ENCODE results near the gene ST6GALNAC6. TPM values are rescaled to one million over a fixed set of nuclear protein-coding genes. Genes with fewer than 3 reads are reported as not detected.
"Not testable (repeated sequence)": the region's sequence is repeated elsewhere in the genome, so short reads cannot be mapped to it uniquely, and the experiment has no call there.

ST6GALNAC6 gene
- total and polyA plus RNA-seq, 10 of the 15 experiments (the other 5 are each of a cell fraction or from before 2014, with no cell fraction given): 0.40 to 27.0 (median 16.8) TPM

GRCh38 chr9:127845619-127846018, 53.8 kb downstream of the ST6GALNAC6 start:
- H3K9ac ChIP-seq (ENCODE audit: control insufficient read depth, insufficient read depth, low read length); in situ Hi-C loops (cut with MboI); intact Hi-C loops (cut with micrococcal nuclease; ENCODE audit: unreplicated experiment); H3K27me3 ChIP-seq (replicated peaks in 1 of 2; ENCODE audit: control insufficient read depth in 2 of 2, insufficient read depth in 2 of 2, low read length in 1 of 2); H3K4me3 ChIP-seq; H4K20me1 ChIP-seq (ENCODE audit: control insufficient read depth, insufficient read depth); SMC1A ChIA-PET (ENCODE audit: uncharacterized antibody, unreplicated experiment); ATAC-seq; H3K4me2 ChIP-seq (ENCODE audit: control insufficient read depth, insufficient read depth); H3K36me3 ChIP-seq (ENCODE audit: control insufficient read depth in 2 of 2, insufficient read depth in 2 of 2, low read length in 1 of 2); H3K79me2 ChIP-seq (ENCODE audit: control insufficient read depth, insufficient read depth, low read length); H3K4me1 ChIP-seq (ENCODE audit: control insufficient read depth, insufficient read depth, low read length); BruUV-seq (replicated peaks); DNase-seq (ENCODE audit: low read depth, low spot score); H2AFZ ChIP-seq (ENCODE audit: control insufficient read depth, low read depth, low read length); FAIRE-seq; H3K27ac ChIP-seq (ENCODE audit: control insufficient read depth, insufficient read depth); H3K9me3 ChIP-seq (replicated peaks; ENCODE audit: control insufficient read depth, insufficient read depth, low read length): not testable (repeated sequence)
- POLR2A ChIA-PET: interaction anchor here (0.5 to 0.6 kb wide), 2 partner anchors 101 to 697 kb away, joined by 3 read pairs; no protein-coding TSS in a partner anchor
- RAD21 ChIA-PET (ENCODE audit: unreplicated experiment): interaction anchor here (0.6 to 1.2 kb wide), 2 partner anchors 110 to 886 kb away, joined by 3 to 5 read pairs; partner anchors contain the start of gene TOR2A
- 68% methylated on average over 4 of the region's 4 CpGs for WGBS (ENCODE audit: insufficient coverage, insufficient replicate concordance, low lambda C conversion rate, missing lambda C conversion rate)
- CTCF ChIA-PET: interaction anchor here (0.7 to 1.1 kb wide), 2 partner anchors 15 to 24 kb away, joined by 3 to 4 read pairs; no protein-coding TSS in a partner anchor

DNA sequence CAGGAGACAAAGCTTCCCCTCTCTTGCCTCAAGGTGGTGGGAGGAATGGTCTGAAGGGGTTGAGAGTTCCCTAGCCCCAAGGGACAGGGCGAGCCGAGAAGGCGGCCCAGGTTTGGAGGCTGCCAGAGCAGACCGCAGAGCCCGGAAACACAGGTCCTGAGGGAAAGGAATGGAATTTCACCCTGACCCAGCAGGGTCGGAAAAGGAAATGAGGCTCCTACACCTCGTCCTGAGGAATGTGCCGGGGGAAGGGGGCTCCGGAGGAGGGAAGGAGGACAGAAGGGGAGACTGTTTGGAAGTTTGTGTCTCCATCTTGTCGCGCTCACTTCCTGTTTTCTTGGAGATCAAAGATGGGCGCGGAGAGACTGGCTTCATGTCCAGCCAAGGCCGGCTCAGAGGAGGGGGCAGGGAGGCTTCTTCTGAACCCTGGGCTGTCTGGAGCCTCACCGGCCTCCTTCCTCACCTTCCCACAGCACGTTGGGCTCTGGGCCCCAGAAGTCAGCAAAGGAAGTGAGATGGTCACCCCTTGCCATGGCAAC, 54.5 kb downstream of the ST6GALNAC6 start:
- Histone ChIP-seq H3K27ac (ENCODE audit: control insufficient read depth, insufficient read depth) (no peak overlapping the region), H3K9ac (ENCODE audit: control insufficient read depth, insufficient read depth, low read length) (no peak overlapping the region), H3K4me3 (no peak overlapping the region), H3K4me1 (ENCODE audit: control insufficient read depth, insufficient read depth, low read length) (no peaks in the 10 kb centered on the region), H3K27me3 (replicated peaks in 1 of 2; ENCODE audit: control insufficient read depth in 2 of 2, insufficient read depth in 2 of 2, low read length in 1 of 2) (no peaks in the 10 kb centered on the region), H4K20me1 (ENCODE audit: control insufficient read depth, insufficient read depth) (no peaks in the 10 kb centered on the region), H3K36me3 (ENCODE audit: control insufficient read depth in 2 of 2, insufficient read depth in 2 of 2, low read length in 1 of 2) (no peaks in the 10 kb centered on the region), H3K79me2 (ENCODE audit: control insufficient read depth, insufficient read depth, low read length) (no peaks in the 10 kb centered on the region), H3K9me3 (replicated peaks; ENCODE audit: control insufficient read depth, insufficient read depth, low read length) (peaks cover 3% of the 10 kb centered on the region; the same call in 2 of the 3 replicates), H2AFZ (ENCODE audit: control insufficient read depth, low read depth, low read length) (no peak overlapping the region), H3K4me2 (ENCODE audit: control insufficient read depth, insufficient read depth) (no peak overlapping the region)
- intact Hi-C loops (cut with micrococcal nuclease; ENCODE audit: unreplicated experiment) (no loop called here), in situ Hi-C loops (cut with MboI) (no loop called here)
- DNase-seq (ENCODE audit: low read depth, low spot score): no peak
- no peak for ATAC-seq
- ChIA-PET SMC1A (ENCODE audit: uncharacterized antibody, unreplicated experiment) (no interaction called here), POLR2A (interaction anchor here (0.5 kb wide), 1 partner anchor 189 kb away, joined by 3 read pairs; no protein-coding TSS in a partner anchor), RAD21 (ENCODE audit: unreplicated experiment) (interaction anchor here (1.2 kb wide), 1 partner anchor 110 kb away, joined by 3 read pairs; the partner anchor contains the start of gene TOR2A), CTCF (interaction anchor here (1.1 kb wide), 1 partner anchor 25 kb away, joined by 4 read pairs; no protein-coding TSS in a partner anchor)
- FAIRE-seq: no peak
- no TSS peak for BruUV-seq (replicated peaks)
- 79% methylated on average over 16 of the region's 16 CpGs for WGBS (ENCODE audit: insufficient coverage, insufficient replicate concordance, low lambda C conversion rate, missing lambda C conversion rate)
- TF ChIP-seq ATF3 (IDR thresholded peaks at IDR 0.05; ENCODE audit: borderline replicate concordance, extremely low read depth, low read depth, low read length) (no peak), JUND (IDR thresholded peaks at IDR 0.05; ENCODE audit: low read depth, low read length) (no peak), ZNF207 (IDR thresholded peaks at IDR 0.05; ENCODE audit: borderline replicate concordance) (no peak), POLR2AphosphoS5 (IDR thresholded peaks at IDR 0.05; ENCODE audit: low read length) (no peak), STAT1 (conservative IDR thresholded peaks at IDR 0.05) (no peak), NRF1 (conservative IDR thresholded peaks at IDR 0.05; ENCODE audit: low read depth, low read length) (no peak), EED (IDR thresholded peaks at IDR 0.05; ENCODE audit: low read depth) (no peak), ZBED1 (IDR thresholded peaks at IDR 0.05; ENCODE audit: borderline replicate concordance) (no peak), TBL1XR1 (IDR thresholded peaks at IDR 0.05; ENCODE audit: low read depth, low read length) (no peak), SP1 (IDR thresholded peaks at IDR 0.05; ENCODE audit: low read depth, low read length) (no peak), RFX5 (IDR thresholded peaks at IDR 0.05; ENCODE audit: low read depth, low read length) (no peak), TAF1 (IDR thresholded peaks at IDR 0.05; ENCODE audit: borderline replicate concordance, low read depth, low read length) (no peak), SREBF1 (IDR thresholded peaks at IDR 0.05; ENCODE audit: low read length) (no peak), RAD21 (IDR thresholded peaks at IDR 0.05; ENCODE audit: insufficient read depth, low read depth, low read length) (no peak)

Measured in GM12878 (cell line).